Thyroid gland (tissue), 4 donors: ENCODE results near the gene SIK3. TPM values are rescaled to one million over a fixed set of nuclear protein-coding genes. Genes with fewer than 3 reads are reported as not detected.

Source experiments
- DNase-seq, 2 donors: peaks; one replicate each; pipeline ENCODE4 v3.0.0-alpha.2; 2019
- H3K27ac ChIP-seq, 3 donors: fragments of 200-600 bp; sonication (generic); 1 replicate in 2 of 3; 2 replicates in 1 of 3; pipeline ENCODE4 v1.5.1; 2016 to 2019; ENCODE audit warnings: mild to moderate bottlenecking in 1 of 3, moderate library complexity in 1 of 3
- H3K27me3 ChIP-seq: fragments of 200-600 bp; sonication (generic); one replicate; pipeline ENCODE4 v1.5.1; 2019
- H3K36me3 ChIP-seq, 2 donors: fragments of 200-600 bp; sonication (generic); one replicate each; pipeline ENCODE4 v1.5.1; 2016 to 2019
- H3K4me1 ChIP-seq, 2 donors: fragments of 200-600 bp; sonication (generic); one replicate each; pipeline ENCODE4 v1.5.1; 2017 to 2019
- H3K4me3 ChIP-seq, 3 donors: fragments of 200-600 bp; sonication (generic); replicated peaks in 1 of 3; 1 replicate in 2 of 3; 2 replicates in 1 of 3; pipeline ENCODE4 v1.5.1; 2016; ENCODE audit warnings: mild to moderate bottlenecking in 1 of 3
- H3K9me3 ChIP-seq: fragments of 200-600 bp; sonication (generic); one replicate; pipeline ENCODE4 v1.5.1; 2017
- CTCF ChIP-seq, 6 experiments: fragments of 200-600 bp in 3 of 6; fragments of 450-650 bp in 3 of 6; sonication (generic) in 3 of 6; IDR thresholded peaks; one replicate each; pipeline ENCODE4 v1.5.1; 2016 to 2019; ENCODE audit warnings: antibody characterized with exemption in 6 of 6, mild to moderate bottlenecking in 2 of 6, inconsistent platforms in 1 of 6, moderate library complexity in 1 of 6
- POLR2A ChIP-seq, 2 donors: fragments of 450-650 bp; IDR thresholded peaks; one replicate each; pipeline ENCODE4 v1.6.1; 2017; ENCODE audit warnings: antibody characterized with exemption in 2 of 2, mild to moderate bottlenecking in 2 of 2, moderate library complexity in 1 of 2
- WGBS, 2 donors: methylation state at CpG; one replicate each; pipeline ENCODE4 v1.1.5; 2017; 5-methylcytosine and 5-hydroxymethylcytosine counted together
- intact Hi-C: fragments of 100-400 bp; cut with DNase I; formaldehyde crosslinking; loops from one replicate; pipeline ENCODE4 v1.15.1; 2023
- total RNA-seq, 4 donors: library from RNA; depleted of rRNA; stranded (reverse); fragments of >200 nt; gene quantifications; one replicate each; pipeline ENCODE4 v1.2.3, GENCODE V29; 2016

The SIK3 gene
- total RNA-seq, 4 donors from 2014 or later, result 46.0 to 86.3 (median 71.9) TPM

GRCh38 chr11:117023178-117023577, 75.0 kb downstream of the SIK3 start:
- Histone ChIP-seq H3K4me1 (peaks cover 24 to 46% of the 10 kb centered on the region in 2 donors), H3K36me3 (no peaks in the 10 kb centered on the region), H3K4me3 (no peak overlapping the region), H3K9me3 (no peaks in the 10 kb centered on the region), H3K27ac (peak overlapping the region in 1 of 3 donors; percentile 6), H3K27me3 (no peaks in the 10 kb centered on the region)
- WGBS, 2 donors, result 46 to 48% methylated on average over 3 of the region's 3 CpGs
- TF ChIP-seq CTCF (IDR thresholded peaks at IDR 0.05) (no peak), POLR2A (IDR thresholded peaks at IDR 0.05) (no peak)
- intact Hi-C loops, result no loop called here
- peak in 1 of 2 donors; percentile 40 for DNase-seq

DNA sequence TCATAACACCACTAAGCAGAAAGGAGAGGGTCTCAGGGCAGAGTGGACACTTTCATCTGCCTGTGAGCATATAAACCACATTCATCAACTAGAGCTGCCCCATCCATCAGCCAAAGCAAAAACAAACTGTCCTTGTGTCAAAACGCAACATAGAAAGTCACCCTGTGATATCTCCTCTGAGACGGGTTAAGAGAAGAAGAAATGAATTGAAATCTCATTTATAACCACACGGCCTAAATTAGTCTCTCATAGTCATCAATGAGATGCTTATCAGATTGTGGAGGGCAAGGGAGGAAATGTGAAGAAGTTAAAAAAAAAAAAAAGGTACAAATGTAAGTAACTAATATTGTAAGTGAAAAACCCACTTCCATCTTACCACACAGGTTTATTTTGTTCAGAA, 75.7 kb downstream of the SIK3 start:
- Histone ChIP-seq H3K27me3 (no peaks in the 10 kb centered on the region), H3K27ac (peak overlapping the region in 1 of 3 donors; percentile 6), H3K36me3 (no peaks in the 10 kb centered on the region), H3K4me3 (no peak overlapping the region), H3K9me3 (no peaks in the 10 kb centered on the region), H3K4me1 (peaks cover 24 to 46% of the 10 kb centered on the region in 2 donors)
- intact Hi-C loops, result no loop called here
- TF ChIP-seq POLR2A (IDR thresholded peaks at IDR 0.05) (no peak), CTCF (IDR thresholded peaks at IDR 0.05) (no peak)
- no peak for DNase-seq
- WGBS, 2 donors, result 72 to 84% methylated on average over 3 of the region's 3 CpGs

DNA sequence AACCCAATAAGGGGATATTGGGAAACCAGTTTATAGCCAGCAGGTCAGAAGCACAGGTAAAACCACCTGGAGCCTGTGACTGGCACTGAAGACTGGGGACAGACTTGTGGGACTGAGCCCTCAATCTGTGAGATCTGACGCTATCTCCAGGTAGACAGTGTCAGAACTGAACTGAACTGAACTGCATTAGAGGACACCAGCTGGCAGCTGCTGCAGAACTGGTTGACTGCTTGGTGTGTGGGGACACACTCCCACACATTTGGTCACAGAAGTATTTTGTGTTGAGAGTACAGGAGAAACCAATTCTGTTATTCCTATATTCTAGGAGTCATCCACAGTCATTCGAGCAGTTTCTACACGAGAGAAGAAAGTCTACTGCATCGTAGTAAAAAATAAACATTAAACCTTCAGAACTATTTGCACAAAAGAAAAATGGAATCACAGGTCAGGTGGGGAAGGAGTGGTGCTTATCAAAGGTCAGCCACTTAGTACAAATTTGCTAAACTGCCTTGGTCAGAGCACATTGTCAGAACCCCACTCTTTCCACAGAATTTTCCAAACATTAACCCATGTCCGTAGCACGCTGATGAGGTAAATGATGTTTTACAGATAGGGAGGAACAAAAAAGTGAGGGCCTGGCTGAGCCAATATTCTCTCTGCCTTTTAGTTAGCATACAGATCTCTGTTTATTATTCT, 77.2 kb downstream of the SIK3 start:
- no peaks in the 10 kb centered on the region for H3K36me3 ChIP-seq
- no peaks in the 10 kb centered on the region for H3K27me3 ChIP-seq
- H3K4me3 ChIP-seq, result no peak overlapping the region
- intact Hi-C loops, result no loop called here
- 86 to 89% methylated on average over 6 of the region's 6 CpGs for WGBS, 2 donors
- no peak overlapping the region for H3K27ac ChIP-seq
- no peak for DNase-seq
- TF ChIP-seq POLR2A (IDR thresholded peaks at IDR 0.05) (no peak), CTCF (IDR thresholded peaks at IDR 0.05) (no peak)
- H3K9me3 ChIP-seq, result no peaks in the 10 kb centered on the region
- H3K4me1 ChIP-seq, result peaks cover 24 to 46% of the 10 kb centered on the region in 2 donors

GRCh38 chr11:117020287-117020686, 77.9 kb downstream of the SIK3 start:
- Histone ChIP-seq H3K27ac (no peak overlapping the region), H3K27me3 (no peaks in the 10 kb centered on the region), H3K9me3 (no peaks in the 10 kb centered on the region), H3K4me1 (peaks cover 24 to 46% of the 10 kb centered on the region in 2 donors), H3K4me3 (no peak overlapping the region), H3K36me3 (no peaks in the 10 kb centered on the region)
- 100% methylated on average over 1 of the region's 1 CpG for WGBS, 2 donors
- no peak for TF ChIP-seq CTCF (IDR thresholded peaks at IDR 0.05)
- no peak for TF ChIP-seq POLR2A (IDR thresholded peaks at IDR 0.05)
- intact Hi-C loops, result no loop called here
- no peak for DNase-seq

DNA sequence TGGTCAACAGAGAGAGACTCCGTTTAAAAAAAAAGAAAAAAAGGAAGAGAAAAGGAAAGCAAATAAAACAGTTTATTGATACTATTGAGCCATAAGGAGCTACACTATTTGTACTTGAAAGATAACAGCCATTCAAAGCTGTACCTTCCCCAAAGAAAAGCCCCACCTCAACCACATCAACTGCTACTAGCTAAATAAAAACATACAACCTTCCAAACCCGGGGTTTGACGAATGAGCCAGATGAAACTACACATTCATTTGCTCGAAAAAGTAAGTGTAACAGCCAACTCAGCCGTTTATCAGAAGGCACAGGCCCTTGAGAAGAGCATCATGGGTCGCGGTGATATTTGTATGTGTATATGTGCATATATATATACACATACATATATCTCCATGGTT, 78.4 kb downstream of the SIK3 start:
- Histone ChIP-seq H3K27ac (no peak overlapping the region), H3K9me3 (no peaks in the 10 kb centered on the region), H3K27me3 (no peaks in the 10 kb centered on the region), H3K4me3 (no peak overlapping the region), H3K36me3 (no peaks in the 10 kb centered on the region), H3K4me1 (peaks cover 24 to 46% of the 10 kb centered on the region in 2 donors)
- 76 to 88% methylated on average over 7 of the region's 7 CpGs for WGBS, 2 donors
- no peak for DNase-seq
- intact Hi-C loops, result no loop called here
- TF ChIP-seq POLR2A (IDR thresholded peaks at IDR 0.05), result no peak
- no peak for TF ChIP-seq CTCF (IDR thresholded peaks at IDR 0.05)
